HT1080 (cell line): ENCODE results near the gene DUSP21. TPM values are rescaled to one million over a fixed set of nuclear protein-coding genes. Genes with fewer than 3 reads are reported as not detected.
A peak's percentile ranks its signal among the peaks of the same experiment; 100 is the strongest.
"Not testable (repeated sequence)": the region's sequence is repeated elsewhere in the genome, so short reads cannot be mapped to it uniquely, and the experiment has no call there.

Source experiments
- DNase-seq: peaks from one replicate; pipeline ENCODE4 v3.0.0-alpha.2; 2015; ENCODE audit warnings: low read depth
- polyA plus RNA-seq, 2 experiments: library from polyadenylated mRNA; depleted of rRNA; stranded (reverse); fragments of >200 nt; gene quantifications; 2 replicates each; pipeline ENCODE4 v1.2.3, GENCODE V29; 2015
- total RNA-seq: library from RNA; depleted of rRNA; stranded (reverse); fragments of >200 nt; shearing (Covaris generic); gene quantifications from 2 replicates; pipeline ENCODE4 v1.2.3, GENCODE V29; 2014; rRNA removed

DUSP21 gene
- not detected in 2 replicates for total RNA-seq
- polyA plus RNA-seq (2015; cell fraction: cytosol; rRNA removed), result not detected in 2 replicates
- polyA plus RNA-seq (2015; cell fraction: nucleus; rRNA removed), result not detected in 2 replicates

DNA sequence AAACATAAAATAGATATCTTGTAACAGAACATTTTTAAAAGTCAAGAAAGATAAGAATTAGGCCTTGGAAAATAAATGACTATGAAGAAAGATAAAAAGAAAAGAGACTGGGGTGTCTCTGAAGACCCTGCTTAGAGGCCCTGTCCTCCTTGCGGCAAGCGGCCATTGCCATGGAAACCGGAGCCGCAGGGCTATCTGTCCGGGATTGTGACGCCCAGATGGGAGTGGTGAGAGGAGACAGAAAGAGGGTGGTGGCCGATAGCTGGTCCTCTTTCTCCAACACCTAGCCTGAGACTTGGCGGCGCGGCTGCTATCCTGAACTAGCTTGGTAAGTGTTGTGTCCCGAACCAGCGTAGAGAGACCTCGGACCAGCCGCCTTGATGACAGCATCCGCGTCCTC is at the start of gene DUSP21:
DUSP21 (plus strand) TSS at position 269 of the 400 bp plus-strand sequence; CDS start at position 381, 112 bp downstream.
- DNase-seq, result no peak

DNA sequence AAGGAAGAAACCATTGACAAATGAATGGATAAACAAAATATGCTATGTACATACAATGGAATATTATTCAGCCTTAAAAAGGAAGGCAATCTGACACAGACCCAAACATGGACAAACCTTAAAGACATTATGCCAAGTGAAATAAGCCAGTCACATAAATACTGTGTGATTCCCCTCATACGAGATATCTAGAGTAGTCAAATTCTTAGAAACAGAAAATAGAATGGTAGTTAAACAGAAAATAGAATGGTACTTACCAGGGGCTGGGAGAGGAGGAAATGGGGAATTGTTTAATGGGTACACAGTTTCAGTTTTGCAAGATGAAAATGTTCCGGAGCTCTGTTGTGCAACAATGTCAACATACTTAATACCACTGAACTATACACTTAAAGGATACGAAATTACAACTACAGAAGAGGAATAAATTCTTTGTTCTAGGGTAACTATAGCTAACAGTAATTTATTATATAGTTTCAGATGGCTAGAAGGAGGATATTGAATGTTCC is 47.8 kb upstream of the DUSP21 start:
- DNase-seq, result no peak

DNA sequence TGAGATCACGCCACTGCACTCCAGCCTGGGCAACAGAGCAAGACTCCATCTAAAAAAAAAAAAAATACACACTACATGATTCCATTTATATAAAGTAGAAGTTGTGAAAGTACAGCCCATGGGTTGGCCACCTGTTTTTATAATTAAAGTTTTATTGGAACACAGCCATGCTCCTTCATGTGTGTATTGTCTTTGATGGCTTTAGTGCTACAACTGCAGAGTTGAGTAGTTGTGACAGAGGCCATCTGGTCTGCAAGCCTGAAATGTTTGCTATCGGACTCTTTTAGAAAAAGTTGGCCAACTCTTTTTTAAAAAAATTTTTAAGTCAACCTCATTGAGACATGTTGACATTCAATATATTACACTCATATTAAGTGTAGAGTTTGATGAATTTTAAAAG is 41.2 kb upstream of the DUSP21 start:
- DNase-seq, result no peak

DNA sequence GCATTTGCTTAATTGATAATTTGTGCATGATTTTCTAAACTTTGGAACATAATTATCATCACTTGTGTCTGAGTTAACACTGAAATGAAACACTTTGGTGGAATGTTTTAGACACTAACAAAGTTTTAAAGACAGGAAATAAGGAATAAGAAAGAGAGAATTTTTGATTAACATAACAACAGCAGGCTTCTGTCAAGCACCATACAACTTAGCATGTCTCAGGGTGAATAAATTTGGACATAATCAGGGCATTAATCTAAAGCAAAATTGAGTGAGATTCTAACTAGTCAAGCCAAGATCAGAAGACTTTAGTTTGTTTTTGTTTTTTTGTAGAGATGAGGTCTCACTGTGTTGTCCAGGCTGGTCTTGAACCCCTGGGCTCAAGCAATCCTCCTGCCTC is 28.1 kb upstream of the DUSP21 start:
- DNase-seq, result no peak

DNA sequence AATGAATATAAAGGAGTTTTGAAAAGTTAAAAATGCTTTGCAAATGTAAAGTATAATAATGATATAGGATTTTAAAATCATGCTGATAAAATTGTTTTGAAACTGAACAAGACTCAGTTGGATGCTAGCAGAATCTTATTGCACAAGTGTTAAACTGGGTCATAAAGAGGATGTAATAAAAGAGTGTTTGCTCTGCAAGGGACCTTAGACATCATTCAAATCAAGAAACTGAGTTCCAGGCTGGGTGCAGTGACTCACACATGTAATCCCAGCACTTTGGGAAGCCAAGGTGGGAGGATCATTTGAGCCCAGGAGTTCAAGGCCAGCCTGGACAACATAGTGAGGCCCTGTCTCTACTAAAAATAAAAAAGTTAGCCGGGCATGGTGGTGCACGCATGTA is 27.5 kb upstream of the DUSP21 start:
- DNase-seq, result no peak

DNA sequence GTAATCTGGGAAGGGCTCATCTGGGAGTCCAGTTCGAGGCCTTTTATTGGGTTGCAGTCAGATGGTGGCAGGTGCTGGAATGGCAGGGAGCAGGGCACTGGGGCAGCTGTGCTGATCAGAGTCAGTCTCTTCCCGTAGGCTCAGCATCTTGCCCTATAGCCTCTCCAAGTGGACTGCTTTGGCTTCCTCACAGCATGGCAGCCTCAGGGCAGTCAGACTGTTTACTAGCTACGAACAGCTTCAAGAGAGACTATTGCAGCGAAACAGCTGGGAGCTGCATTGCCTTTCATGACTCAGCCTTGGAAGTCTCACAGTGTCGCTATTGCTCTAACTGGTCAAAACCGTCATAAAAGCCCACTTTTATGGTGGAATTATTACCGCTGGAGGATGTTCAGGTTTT is 26.8 kb upstream of the DUSP21 start:
- DNase-seq, result no peak

DNA sequence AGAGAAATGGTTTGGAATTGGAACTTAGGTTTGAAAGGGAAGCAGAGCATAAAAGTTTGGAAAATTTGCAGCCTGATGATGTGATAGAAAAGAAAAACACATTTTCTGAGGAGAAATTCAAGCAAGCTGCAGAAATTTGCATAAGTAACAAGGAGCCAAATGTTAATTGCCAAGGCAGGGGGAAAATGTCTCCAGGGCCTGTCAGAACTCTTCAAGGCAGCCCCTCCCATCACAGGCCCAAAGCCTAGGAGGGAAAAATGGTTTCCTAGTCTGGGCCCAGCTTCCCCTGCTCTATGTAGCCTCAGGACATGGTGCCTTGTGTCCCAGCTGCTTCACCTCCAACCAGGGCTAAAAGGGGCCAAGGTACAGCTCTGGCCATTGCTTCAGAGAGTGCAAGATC is 21.2 kb upstream of the DUSP21 start:
- no peak for DNase-seq

DNA sequence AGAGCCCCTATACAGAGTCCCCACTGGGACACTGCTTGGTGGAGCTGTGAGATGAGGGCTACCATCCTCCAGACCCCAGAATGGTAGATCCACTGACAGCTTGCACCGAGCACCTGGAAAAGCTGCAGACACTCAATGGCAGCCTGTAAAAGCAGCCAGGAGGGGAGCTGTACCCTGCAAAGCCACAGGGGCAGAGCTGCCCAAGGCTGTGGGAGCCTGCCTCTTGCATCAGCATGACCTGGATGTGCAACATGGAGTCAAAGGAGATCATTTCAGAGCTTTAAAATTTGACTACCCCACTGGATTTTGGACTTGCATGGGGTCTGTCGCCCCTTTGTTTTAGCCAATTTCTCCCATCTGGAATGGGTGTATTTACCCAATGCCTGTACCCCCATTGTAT is 20.6 kb upstream of the DUSP21 start:
- not testable (repeated sequence) for DNase-seq

DNA sequence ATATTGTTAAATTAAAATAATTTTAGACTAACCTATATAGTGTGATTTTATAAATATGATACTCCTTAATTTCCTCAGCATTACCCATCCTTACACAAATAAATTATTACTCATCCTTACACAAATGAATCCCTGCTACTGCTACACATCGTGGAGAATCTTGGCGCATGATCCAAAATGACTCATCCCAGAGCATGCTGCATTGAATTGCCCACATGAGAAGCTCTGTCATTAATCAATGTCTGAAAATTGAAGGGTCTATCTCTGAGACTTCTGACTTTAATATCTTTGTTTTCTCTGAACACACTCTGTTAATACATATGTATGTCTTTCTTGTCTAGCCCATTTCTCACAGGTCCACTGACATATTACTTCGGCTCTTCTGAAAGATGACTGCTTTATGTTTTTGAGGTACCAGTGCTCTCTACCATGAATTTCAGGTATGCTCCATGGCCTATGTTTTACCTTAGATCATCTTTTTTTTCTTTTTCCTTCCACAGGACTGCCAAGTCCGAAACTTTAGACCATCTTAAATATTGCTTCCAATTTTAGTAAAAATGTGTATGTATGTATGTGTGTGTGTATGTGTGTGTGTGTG is 15.7 kb upstream of the DUSP21 start:
- peak; percentile 80 for DNase-seq

DNA sequence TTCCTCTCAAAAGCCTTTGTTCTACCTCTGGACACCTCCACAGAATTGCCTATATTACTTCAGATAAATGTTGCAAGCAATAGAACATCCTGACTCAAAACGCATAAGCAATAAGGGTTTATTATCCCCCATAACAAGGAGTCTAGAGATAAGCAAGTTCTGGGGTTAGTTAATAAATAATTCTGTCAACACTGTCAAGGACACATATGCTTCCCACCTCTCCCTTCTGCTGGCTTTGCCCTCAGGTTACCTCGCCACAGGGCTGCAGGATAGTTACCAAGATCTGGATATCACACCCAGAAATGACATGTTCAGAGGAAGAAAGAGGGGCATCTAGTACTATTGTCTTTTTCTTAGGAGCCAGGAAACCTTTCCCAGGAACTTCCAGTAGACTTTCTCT is 14.0 kb upstream of the DUSP21 start:
- no peak for DNase-seq

DNA sequence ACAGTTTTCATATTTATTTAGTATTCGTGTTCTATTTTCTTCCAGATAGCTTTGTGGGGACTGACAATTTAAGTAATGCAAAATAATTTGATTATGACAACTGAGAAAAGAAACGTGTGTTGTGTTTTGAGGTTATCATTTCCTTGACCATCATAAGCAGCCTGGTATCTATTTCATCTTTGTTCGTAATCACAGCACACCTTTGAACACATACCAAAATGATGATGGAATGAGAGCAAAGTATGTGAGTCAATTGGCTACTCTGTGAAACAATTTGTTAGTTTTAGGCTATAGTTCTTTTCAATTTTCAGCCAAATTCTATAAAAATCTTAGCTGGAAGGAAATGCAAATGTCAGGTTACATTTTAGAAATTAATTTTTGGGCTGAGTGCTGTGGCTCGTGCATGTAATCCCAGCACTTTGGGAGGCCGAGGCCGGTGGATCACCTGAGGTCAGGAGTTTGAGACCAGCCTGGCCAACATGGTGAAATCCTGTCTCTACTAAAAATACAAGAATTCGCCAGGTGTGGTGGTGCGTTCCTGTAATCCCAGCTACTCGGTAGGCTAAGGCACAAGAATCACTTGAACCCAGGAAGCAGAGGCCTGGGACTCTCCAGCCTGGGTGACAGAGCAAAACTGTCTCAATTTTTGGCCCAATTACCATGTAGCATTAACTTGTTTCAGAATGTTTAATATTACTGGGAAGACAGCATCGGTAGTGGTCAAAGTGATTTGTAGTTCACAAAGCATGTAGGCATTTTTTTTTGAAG is 1.1 kb upstream of the DUSP21 start:
- no peak for DNase-seq

DNA sequence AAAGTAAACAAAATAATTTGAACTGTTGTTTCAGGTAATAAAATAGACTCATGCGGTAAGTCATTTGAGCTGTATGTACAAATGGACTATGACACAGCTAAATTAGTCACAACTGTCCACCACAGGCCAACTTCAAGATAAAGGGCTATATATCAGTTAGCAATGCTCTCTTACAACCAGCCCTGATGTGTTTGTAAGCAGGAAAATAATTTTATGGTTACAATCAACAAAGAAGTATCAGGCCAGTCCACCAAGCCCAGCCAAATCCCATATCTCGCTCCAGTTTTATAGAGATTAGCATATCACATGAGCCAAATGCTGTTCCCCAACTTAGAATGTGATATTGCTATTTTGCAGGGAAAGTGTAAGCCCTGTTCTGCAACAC is 511 bp upstream of the DUSP21 start:
- DNase-seq, result no peak

DNA sequence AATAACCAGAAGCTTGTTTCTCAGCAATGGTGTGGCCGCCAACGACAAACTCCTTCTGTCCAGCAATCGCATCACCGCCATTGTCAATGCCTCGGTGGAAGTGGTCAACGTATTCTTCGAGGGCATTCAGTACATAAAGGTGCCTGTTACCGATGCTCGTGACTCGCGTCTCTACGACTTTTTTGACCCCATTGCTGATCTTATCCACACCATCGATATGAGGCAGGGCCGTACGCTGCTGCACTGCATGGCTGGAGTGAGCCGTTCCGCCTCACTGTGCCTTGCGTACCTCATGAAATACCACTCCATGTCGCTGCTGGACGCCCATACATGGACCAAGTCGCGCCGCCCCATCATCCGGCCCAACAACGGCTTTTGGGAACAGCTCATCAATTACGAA is 383 bp downstream of the DUSP21 start:
- DNase-seq, result no peak

DNA sequence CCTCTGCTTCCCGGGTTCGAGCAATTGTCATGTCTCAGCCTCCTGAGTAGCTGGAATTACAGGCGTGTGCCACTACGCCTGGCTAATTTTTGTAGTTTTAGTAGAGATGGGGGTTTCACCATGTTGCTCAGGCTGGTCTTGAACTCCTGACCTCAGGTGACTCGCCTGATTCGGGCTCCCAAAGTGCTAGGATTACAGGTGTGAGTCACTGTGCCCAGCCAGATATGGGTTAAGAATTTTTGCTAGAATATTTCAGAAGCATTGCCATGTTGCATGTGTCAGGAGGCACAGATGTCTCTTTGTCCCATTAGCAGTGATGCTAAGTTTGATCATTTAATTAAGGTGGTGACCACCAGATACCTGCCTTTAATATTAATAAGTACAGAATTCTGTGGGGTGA is 7.1 kb downstream of the DUSP21 start:
- DNase-seq, result peak; percentile 24

DNA sequence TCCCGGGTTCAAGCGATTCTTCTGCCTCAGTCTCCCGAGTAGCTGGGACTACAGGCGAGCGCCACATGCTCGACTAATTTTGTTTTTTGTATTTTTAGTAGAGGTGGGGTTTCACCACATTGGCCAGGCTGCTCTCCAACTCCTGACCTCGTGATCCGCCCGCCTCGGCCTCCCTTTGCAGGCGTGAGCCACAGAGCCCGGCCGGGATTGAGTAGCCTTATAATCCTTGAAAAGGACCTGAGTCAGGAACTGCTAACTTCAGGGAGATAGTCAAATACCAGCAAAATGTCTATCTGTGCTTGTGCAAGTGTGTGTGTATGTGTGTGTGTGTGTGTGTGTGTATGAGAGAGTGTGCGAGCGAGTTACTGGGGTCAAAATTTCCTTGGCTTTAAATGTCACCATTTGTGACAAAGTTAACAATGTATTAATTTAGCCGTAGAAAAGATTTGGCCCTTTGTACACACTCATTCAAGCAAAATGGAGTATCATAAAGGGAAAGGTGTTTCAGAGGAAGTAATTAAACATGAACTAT is 27.4 kb downstream of the DUSP21 start:
- DNase-seq, result no peak

DNA sequence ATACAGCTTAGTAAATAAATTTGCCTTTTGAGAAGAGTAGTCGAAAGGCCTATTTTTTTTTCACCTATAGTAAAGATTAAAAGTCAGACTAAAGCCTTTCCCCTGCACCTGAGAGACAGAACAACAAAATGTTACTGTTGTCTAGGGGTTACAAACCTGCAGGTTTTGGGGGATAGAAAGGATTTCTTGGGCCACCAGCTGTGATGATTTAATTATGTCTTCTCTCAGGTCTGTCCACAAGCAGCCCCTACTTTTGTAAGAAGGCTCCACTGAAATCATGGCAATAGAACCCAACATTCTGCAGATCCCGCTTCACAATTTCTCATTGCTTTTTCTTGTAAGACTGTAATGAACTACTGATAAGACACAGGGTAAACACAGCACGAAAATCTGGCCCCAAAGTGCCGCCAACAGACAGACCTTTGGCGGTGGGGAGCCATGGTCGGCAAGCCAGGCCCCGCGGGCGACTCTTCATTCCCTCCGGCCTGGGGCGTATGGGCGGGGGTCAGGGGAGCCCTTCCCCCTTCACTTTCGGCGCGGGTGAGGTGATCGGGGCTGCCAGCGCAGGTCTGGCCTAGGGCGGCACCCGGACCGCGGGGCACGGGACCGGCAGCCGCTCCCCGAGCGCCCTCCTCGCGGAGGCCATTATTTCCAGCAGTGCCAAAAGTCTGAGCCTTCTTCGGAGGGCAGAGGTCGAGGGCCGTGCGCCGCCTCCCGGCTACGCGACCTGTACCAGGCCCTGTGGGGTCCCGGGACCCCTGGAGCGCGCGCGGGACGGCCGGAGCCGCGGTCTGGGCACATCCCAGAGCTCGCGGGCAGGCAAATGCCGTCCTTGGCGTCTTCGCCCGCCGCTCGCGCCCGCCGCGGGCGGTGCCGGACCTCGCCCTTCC is 28.4 kb downstream of the DUSP21 start:
- DNase-seq, result peak; percentile 18

DNA sequence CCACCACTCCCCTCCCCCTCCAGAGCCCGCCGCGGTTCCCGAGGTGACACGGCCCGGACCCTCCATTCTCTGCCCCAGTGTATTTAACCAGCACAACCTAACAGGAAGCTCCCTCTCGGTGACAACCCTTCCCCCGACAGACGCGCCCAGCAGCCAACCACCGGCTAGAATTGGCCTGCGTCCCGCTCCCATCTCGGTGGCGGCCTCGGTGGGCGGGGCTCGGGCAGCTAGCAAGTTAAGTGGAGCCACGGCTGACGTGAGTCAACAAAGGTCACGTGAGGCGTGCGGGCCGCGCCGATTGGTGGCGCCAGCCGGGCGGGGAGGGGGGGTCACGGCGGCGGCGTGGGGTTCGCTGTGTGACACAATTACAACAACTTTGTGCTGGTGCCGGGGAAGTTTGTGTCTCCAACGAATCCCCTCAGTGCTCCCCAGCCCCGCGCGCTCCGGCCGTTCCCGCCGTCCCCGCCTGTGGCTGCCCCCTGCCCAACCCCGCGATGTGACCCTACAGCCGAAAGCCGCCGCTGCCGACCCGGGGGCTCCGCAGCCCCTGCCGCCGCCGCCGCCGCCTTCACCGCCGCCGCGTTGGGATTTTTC is 29.1 kb downstream of the DUSP21 start, which contains the start of gene KDM6A:
KDM6A (plus strand) TSS at position 368 of the 594 bp plus-strand sequence. CDS start 364 bp downstream, outside the sequence.
- DNase-seq, result peak; percentile 95

DNA sequence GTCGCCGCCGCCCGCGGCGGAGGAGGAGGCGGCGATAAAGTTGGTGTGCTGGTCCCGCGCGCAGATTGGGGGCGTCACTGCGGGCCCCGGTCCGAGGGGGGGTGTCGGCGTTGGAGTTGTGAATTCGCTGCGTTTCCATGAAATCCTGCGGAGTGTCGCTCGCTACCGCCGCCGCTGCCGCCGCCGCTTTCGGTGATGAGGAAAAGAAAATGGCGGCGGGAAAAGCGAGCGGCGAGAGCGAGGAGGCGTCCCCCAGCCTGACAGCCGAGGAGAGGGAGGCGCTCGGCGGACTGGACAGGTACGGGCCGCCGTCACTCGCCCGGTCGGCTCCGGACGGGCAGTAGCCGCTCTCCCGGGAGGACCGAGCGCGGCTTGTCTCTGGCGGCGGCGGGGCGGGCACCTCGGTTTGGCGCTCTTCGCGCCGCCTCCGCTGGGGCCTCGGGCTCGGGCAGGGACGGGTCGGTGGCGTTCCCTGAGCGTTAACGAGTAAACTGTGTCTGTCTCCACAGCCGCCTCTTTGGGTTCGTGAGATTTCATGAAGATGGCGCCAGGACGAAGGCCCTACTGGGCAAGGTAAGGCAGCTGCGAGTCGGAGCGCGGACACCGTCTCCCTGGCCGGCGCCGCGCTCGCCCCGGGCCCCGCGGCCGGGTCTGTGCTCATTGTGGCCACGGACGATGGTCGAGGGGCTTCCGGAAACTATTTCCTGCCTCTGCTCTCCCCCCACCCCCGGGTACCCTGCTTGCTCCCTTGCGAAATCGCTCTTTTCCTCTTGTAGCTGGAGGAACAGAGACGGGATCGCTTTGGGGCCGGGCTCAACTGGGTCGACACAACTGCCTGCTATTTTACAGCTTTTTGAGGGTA is 29.8 kb downstream of the DUSP21 start:
- peak; percentile 17 for DNase-seq

DNA sequence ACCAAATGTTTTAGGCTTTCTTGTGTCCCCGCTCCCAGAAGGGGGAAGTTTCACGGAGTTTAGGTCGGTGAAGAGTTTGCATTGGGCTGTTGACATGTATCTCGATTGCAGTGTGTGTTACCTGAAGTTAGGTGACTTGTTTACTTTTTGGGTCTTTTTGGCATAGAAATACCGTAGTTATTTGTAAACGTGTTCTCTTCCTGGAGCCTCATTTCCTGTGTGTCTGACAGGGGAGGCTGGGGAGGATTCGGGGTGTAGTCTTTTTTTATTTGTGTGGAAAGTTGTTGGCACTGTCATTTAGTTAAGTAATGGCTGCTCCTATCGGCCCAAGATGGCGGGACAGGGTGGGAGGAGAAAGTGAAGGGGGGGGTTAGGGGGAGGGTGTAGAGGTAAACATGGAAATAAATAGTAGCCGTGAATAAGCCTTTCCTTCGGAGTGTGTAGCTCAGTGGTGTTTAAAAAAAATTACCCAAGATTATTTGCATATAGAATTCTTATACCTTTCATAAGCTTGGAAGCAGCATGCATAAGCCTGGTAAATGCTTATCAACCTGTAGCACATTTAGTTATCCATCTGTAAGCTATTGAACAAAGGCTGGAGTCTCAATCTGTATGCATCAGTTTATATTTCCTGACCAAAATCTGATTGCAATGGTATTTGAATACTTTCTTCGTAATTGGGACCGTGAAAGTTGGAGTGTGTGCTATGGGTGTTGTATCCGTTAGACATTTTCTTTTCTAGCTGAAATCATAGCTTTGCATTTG is 30.8 kb downstream of the DUSP21 start:
- DNase-seq, result peak; percentile 3
